Fibroblast of skin of right quadriceps (primary cell): ENCODE measurements around the gene NAA15.
"Not testable (repeated sequence)": the region's sequence is repeated elsewhere in the genome, so short reads cannot be mapped to it uniquely, and the experiment has no call there.

ENCODE experiments used
- DNase-seq: peaks from one replicate; pipeline ENCODE4 v3.0.0-alpha.2; 2013

NAA15 gene

GRCh38 chr4:139453371-139454110, 152.2 kb downstream of the NAA15 start:
- peak; percentile 98 for DNase-seq

GRCh38 chr4:139454111-139455045, 153.1 kb downstream of the NAA15 start, which contains the start of gene RAB33B:
TSS of gene RAB33B (plus strand) at chr4:139454121. CDS start at chr4:139454196, 75 bp downstream.
- no peak for DNase-seq

GRCh38 chr4:139455126-139455538, 153.8 kb downstream of the NAA15 start:
- DNase-seq: no peak

- DNase-seq: no peak
Observed at GRCh38 chr4:139457318-139457717, 156.0 kb downstream of the NAA15 start.

- no peak for DNase-seq
Observed at GRCh38 chr4:139458543-139458942, 157.2 kb downstream of the NAA15 start.

- no peak for DNase-seq
Observed at GRCh38 chr4:139458999-139459398, 157.7 kb downstream of the NAA15 start.

- DNase-seq: no peak
Observed at GRCh38 chr4:139460565-139460964, 159.3 kb downstream of the NAA15 start.

GRCh38 chr4:139461022-139461628, 159.8 kb downstream of the NAA15 start:
- no peak for DNase-seq

GRCh38 chr4:139464512-139464911, 163.2 kb downstream of the NAA15 start:
- DNase-seq: not testable (repeated sequence)

- DNase-seq: no peak
Observed at GRCh38 chr4:139465922-139466321, 164.6 kb downstream of the NAA15 start.

GRCh38 chr4:139468756-139469155, 167.5 kb downstream of the NAA15 start:
- DNase-seq: not testable (repeated sequence)

GRCh38 chr4:139469216-139469615, 167.9 kb downstream of the NAA15 start:
- DNase-seq: no peak
